Renal cortex interstitium (tissue), 11 donors: ENCODE measurements around the gene WEE1. TPM values are rescaled to one million over a fixed set of nuclear protein-coding genes. Genes with fewer than 3 reads are reported as not detected.

Experiments used
- DNase-seq, 11 donors: peaks; one replicate each; pipeline ENCODE4 v3.0.0-alpha.2; 2013; ENCODE audit warnings: low read depth in 9 of 11, low spot score in 4 of 11; ENCODE audit errors: extremely low read depth in 1 of 11
- polyA plus RNA-seq, 3 donors: library from polyadenylated mRNA; unstranded; fragments of 120-200 nt; gene quantifications; one replicate each; pipeline ENCODE4 v1.2.1, GENCODE V29; 2013; ENCODE audit not compliant: insufficient read length in 3 of 3

Gene WEE1
- polyA plus RNA-seq, 3 donors: 74.1 to 102 (median 93.5) TPM

- no peak for DNase-seq
Measured at GRCh38 chr11:9550191-9550628, 23.3 kb upstream of the WEE1 start.

- DNase-seq: no peak
Measured at GRCh38 chr11:9561279-9561982, 12.0 kb upstream of the WEE1 start.

GRCh38 chr11:9562716-9563115 is 10.8 kb upstream of the WEE1 start:
- no peak for DNase-seq

GRCh38 chr11:9563196-9563730 is 10.2 kb upstream of the WEE1 start:
- no peak for DNase-seq

GRCh38 chr11:9565822-9566560 is 7.5 kb upstream of the WEE1 start:
- DNase-seq: no peak

GRCh38 chr11:9566561-9567063 is 6.9 kb upstream of the WEE1 start:
- DNase-seq: no peak

GRCh38 chr11:9567401-9567800 is 6.1 kb upstream of the WEE1 start:
- no peak for DNase-seq

- no peak for DNase-seq
Measured at GRCh38 chr11:9568161-9568853, 5.2 kb upstream of the WEE1 start.

- peak in 5 of 11 donors; percentile 77 to 91 (median 87) for DNase-seq
Measured at GRCh38 chr11:9568854-9569587, 4.4 kb upstream of the WEE1 start.

GRCh38 chr11:9569588-9570164 is 3.8 kb upstream of the WEE1 start:
- DNase-seq: no peak

- DNase-seq: no peak
Measured at GRCh38 chr11:9570313-9571025, 3.0 kb upstream of the WEE1 start.

GRCh38 chr11:9571071-9571762 is 2.3 kb upstream of the WEE1 start:
- no peak for DNase-seq

- DNase-seq: no peak
Measured at GRCh38 chr11:9571763-9572115, 1.7 kb upstream of the WEE1 start.

GRCh38 chr11:9573775-9574621 is 528 bp downstream of the WEE1 start:
- no peak for DNase-seq

- no peak for DNase-seq
Measured at GRCh38 chr11:9574622-9575259, 1.3 kb downstream of the WEE1 start.
